ENCODE measurements around the gene CRYGN.

The CRYGN gene

GRCh38 chr7:151399906-151400305 lies 40.0 kb downstream of the CRYGN start:
- no peak for DNase-seq (ENCODE audit: low read depth in 1 of 2, low spot score in 1 of 2)
- no peak overlapping the region for H3K27ac ChIP-seq (replicated peaks)
- H3K4me3 ChIP-seq (replicated peaks; ENCODE audit: insufficient read depth, low read length) = no peak overlapping the region
- H3K27me3 ChIP-seq (ENCODE audit: insufficient read depth, poor library complexity, severe bottlenecking) = no peaks in the 10 kb centered on the region
- TF ChIP-seq CTCF (IDR thresholded peaks at IDR 0.05; ENCODE audit: insufficient read depth, low read length) (no peak), SPI1 (IDR thresholded peaks at IDR 0.05; ENCODE audit: borderline replicate concordance, low read depth) (no peak), REST (IDR thresholded peaks at IDR 0.05; ENCODE audit: insufficient replicate concordance, low read depth) (no peak), POLR2AphosphoS5 (IDR thresholded peaks at IDR 0.05; ENCODE audit: low read depth) (no peak), GABPA (IDR thresholded peaks at IDR 0.05; ENCODE audit: low read depth) (no peak)

- H3K4me3 ChIP-seq (replicated peaks; ENCODE audit: insufficient read depth, low read length) = no peak overlapping the region
- H3K27me3 ChIP-seq (ENCODE audit: insufficient read depth, poor library complexity, severe bottlenecking) = no peaks in the 10 kb centered on the region
- TF ChIP-seq CTCF (IDR thresholded peaks at IDR 0.05; ENCODE audit: insufficient read depth, low read length) (no peak), SPI1 (IDR thresholded peaks at IDR 0.05; ENCODE audit: borderline replicate concordance, low read depth) (no peak), REST (IDR thresholded peaks at IDR 0.05; ENCODE audit: insufficient replicate concordance, low read depth) (no peak), GABPA (IDR thresholded peaks at IDR 0.05; ENCODE audit: low read depth) (no peak), POLR2AphosphoS5 (IDR thresholded peaks at IDR 0.05; ENCODE audit: low read depth) (no peak)
- no peak for DNase-seq (ENCODE audit: low read depth in 1 of 2, low spot score in 1 of 2)
- no peak overlapping the region for H3K27ac ChIP-seq (replicated peaks)
Observed at GRCh38 chr7:151399305-151399601, 40.7 kb downstream of the CRYGN start.

DNA sequence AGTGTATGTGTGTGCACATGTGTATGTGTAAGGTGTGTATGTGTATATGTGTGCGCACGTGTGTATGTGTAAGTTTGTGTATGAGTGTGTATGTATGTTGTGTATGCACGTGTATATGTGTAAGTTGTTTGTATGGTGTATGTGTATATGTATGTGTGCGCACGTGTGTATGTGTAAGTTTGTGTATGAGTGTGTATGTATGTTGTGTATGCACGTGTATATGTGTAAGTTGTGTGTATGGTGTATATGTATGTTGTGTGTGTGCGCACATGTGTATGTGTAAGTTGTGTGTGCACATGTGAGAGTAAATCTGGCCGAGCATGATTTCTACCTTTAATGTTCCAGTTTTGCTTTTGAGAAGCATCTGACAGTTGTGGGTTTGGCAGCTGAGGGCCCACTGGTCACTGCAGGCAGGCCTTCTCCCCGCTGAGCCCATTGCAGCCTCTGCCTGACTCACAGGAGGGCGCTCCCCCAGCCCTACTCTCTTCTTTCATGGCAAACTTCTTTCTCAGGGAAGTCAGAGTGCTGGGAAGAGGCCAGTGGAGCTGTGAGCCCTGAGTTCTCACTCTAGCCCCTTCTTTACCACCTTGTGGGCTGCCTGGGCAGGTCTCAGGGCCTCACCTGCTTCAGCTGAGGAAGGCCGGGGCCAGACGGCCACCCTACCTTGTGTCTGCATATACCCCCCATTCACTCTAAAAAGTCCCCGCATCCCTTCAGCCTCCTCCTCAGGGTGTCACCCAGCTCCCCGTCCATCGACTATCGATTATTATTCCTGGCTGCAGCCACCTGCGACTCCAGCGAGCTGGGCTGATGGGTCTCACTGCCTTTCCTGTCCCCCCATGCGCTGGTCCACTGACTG lies 41.3 kb downstream of the CRYGN start:
- H3K27me3 ChIP-seq (ENCODE audit: insufficient read depth, poor library complexity, severe bottlenecking) = no peaks in the 10 kb centered on the region
- no peak overlapping the region for H3K27ac ChIP-seq (replicated peaks)
- DNase-seq (ENCODE audit: low read depth in 1 of 2, low spot score in 1 of 2) = no peak

More for the DNA sequence above, 41.3 kb downstream of the CRYGN start:
- TF ChIP-seq SPI1 (IDR thresholded peaks at IDR 0.05; ENCODE audit: borderline replicate concordance, low read depth) = no peak
- no peak for TF ChIP-seq CTCF (IDR thresholded peaks at IDR 0.05; ENCODE audit: insufficient read depth, low read length)
- no peak for TF ChIP-seq POLR2AphosphoS5 (IDR thresholded peaks at IDR 0.05; ENCODE audit: low read depth)
- TF ChIP-seq GABPA (IDR thresholded peaks at IDR 0.05; ENCODE audit: low read depth) = no peak
- no peak for TF ChIP-seq REST (IDR thresholded peaks at IDR 0.05; ENCODE audit: insufficient replicate concordance, low read depth)
- H3K4me3 ChIP-seq (replicated peaks; ENCODE audit: insufficient read depth, low read length) = no peak overlapping the region

Measured in HL-60 (cell line).